Parathyroid adenoma (tissue), 2 donors: ENCODE measurements around the gene HDAC8.

Source experiments
- H2AFZ ChIP-seq: fragments of 300-600 bp; sonication (generic); one replicate; pipeline ENCODE4 v1.7.0; 2017; ENCODE audit warnings: antibody characterized with exemption, mild to moderate bottlenecking
- H3K27ac ChIP-seq: fragments of 300-600 bp; sonication (generic); one replicate; pipeline ENCODE4 v1.7.0; 2017
- H3K27me3 ChIP-seq: fragments of 300-600 bp; sonication (generic); one replicate; pipeline ENCODE4 v1.7.0; 2017; ENCODE audit warnings: low read length; ENCODE audit not compliant: control insufficient read depth, insufficient read depth
- H3K36me3 ChIP-seq: fragments of 300-600 bp; sonication (generic); one replicate; pipeline ENCODE4 v1.7.0; 2017; ENCODE audit warnings: low read length; ENCODE audit not compliant: control insufficient read depth, insufficient read depth
- H3K4me1 ChIP-seq: fragments of 300-600 bp; sonication (generic); one replicate; pipeline ENCODE4 v1.7.0; 2017; ENCODE audit warnings: control low read depth
- H3K4me2 ChIP-seq: fragments of 300-600 bp; sonication (generic); one replicate; pipeline ENCODE4 v1.7.0; 2017; ENCODE audit warnings: low read length
- H3K4me3 ChIP-seq: fragments of 300-600 bp; sonication (generic); one replicate; pipeline ENCODE4 v1.7.0; 2017; ENCODE audit warnings: low read depth, low read length
- H3K79me2 ChIP-seq: fragments of 300-600 bp; sonication (generic); one replicate; pipeline ENCODE4 v1.7.0; 2017; ENCODE audit warnings: control low read depth
- H3K9ac ChIP-seq: fragments of 300-600 bp; sonication (generic); one replicate; pipeline ENCODE4 v1.7.0; 2017; ENCODE audit warnings: mild to moderate bottlenecking
- H3K9me3 ChIP-seq: fragments of 300-600 bp; sonication (generic); one replicate; pipeline ENCODE4 v1.7.0; 2017; ENCODE audit warnings: low read length; ENCODE audit not compliant: control insufficient read depth
- TF ChIP-seq, protein P1 (sequence below): fragments of 300-600 bp; sonication (generic); IDR thresholded peaks from one replicate; pipeline ENCODE4 v1.7.0; 2017; ENCODE audit warnings: antibody characterized with exemption, mild to moderate bottlenecking
- donor health status: primary hyperparathyroidism.

The HDAC8 gene

DNA sequence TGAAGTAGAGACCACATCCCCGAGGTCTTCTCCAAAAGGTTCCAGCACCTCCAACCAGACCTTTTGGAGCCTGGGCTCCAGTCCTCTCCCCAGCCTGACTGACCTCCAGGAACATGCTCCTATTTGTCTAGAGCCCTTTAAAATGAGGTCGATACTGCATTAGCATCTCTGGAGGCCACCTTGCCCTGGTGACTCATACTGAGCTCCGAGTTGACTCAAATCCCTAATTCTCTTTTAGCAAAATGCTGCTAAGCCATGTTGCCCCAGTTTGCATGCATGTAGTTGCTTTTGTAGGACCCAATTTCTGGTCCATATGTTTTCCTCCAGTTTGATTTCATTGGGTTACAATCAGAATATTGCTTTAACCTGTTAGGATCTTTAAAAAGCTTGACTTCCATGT, 223.5 kb downstream of the HDAC8 start:
- H3K36me3 ChIP-seq = no peaks in the 10 kb centered on the region
- no peak overlapping the region for H3K4me2 ChIP-seq
- H2AFZ ChIP-seq = no peak overlapping the region
- H3K9me3 ChIP-seq = no peaks in the 10 kb centered on the region
- no peak overlapping the region for H3K9ac ChIP-seq
- no peaks in the 10 kb centered on the region for H3K79me2 ChIP-seq
- no peaks in the 10 kb centered on the region for H3K27me3 ChIP-seq
- TF ChIP-seq, protein P1, sequence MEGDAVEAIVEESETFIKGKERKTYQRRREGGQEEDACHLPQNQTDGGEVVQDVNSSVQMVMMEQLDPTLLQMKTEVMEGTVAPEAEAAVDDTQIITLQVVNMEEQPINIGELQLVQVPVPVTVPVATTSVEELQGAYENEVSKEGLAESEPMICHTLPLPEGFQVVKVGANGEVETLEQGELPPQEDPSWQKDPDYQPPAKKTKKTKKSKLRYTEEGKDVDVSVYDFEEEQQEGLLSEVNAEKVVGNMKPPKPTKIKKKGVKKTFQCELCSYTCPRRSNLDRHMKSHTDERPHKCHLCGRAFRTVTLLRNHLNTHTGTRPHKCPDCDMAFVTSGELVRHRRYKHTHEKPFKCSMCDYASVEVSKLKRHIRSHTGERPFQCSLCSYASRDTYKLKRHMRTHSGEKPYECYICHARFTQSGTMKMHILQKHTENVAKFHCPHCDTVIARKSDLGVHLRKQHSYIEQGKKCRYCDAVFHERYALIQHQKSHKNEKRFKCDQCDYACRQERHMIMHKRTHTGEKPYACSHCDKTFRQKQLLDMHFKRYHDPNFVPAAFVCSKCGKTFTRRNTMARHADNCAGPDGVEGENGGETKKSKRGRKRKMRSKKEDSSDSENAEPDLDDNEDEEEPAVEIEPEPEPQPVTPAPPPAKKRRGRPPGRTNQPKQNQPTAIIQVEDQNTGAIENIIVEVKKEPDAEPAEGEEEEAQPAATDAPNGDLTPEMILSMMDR = no peak
- no peak overlapping the region for H3K27ac ChIP-seq
- no peak overlapping the region for H3K4me3 ChIP-seq
- no peaks in the 10 kb centered on the region for H3K4me1 ChIP-seq

DNA sequence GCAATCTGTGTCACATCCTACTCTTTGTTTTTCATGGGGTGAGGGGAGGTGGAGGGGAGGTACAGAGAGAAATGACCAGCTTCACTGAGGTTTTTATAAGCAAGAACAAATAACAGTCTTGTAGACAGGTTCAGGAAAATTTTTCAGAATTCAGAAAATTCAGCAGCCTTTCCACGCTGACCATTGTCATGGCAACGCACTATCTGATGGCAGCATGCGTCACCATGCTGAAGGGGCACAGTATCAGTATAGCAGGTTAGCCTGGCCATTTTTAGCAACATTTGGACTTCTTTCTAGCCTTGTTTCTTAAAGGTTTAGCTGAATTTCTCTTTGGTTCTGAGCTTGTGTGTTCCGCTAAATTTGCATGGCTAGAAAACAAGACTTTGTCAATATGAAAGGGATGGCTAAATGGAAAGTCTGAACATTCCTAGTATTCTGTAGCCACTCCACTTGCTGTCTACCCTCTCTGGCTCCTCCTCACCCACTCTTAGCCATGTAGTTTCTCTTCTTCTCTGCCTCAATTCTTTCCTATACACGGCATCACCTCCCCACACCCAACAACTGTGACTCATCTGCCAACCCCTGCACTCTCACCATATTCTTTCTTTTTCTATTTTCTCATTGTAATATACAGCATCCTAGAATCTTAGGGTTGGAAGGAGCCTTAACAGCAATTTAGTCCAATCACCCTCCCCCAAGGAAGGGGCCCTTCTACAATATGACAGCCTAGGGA, 224.2 kb downstream of the HDAC8 start:
- Histone ChIP-seq H3K36me3 (no peaks in the 10 kb centered on the region), H3K4me1 (no peaks in the 10 kb centered on the region), H3K4me2 (no peak overlapping the region), H3K79me2 (no peaks in the 10 kb centered on the region), H3K9ac (no peak overlapping the region), H3K9me3 (no peaks in the 10 kb centered on the region), H2AFZ (no peak overlapping the region), H3K27ac (no peak overlapping the region), H3K27me3 (no peaks in the 10 kb centered on the region), H3K4me3 (no peak overlapping the region)
- TF ChIP-seq, protein P1 = no peak

DNA sequence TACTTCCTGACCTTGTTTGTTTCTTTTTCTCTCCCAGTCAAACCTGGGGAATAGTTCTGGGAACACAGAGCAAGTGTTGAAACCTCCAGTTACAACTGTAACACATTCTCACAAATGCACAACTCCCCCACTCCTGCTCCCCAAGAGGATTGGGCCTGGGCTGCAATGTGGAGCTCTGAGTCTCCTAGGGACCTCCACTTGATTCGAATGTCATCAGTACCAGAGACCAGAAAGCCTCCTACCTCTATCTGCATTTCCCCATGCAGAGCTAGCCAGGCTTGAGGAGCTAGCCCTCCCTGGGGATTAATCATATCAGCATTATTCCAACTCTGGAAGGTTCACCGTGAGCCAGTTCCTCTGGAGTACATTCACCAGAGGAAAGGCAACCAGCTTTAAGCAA, 225.3 kb downstream of the HDAC8 start:
- no peak overlapping the region for H3K4me2 ChIP-seq
- no peak overlapping the region for H3K27ac ChIP-seq
- H3K79me2 ChIP-seq = no peaks in the 10 kb centered on the region
- no peaks in the 10 kb centered on the region for H3K36me3 ChIP-seq
- H3K4me1 ChIP-seq = no peaks in the 10 kb centered on the region
- H3K9ac ChIP-seq = no peak overlapping the region
- no peak overlapping the region for H3K4me3 ChIP-seq
- H3K9me3 ChIP-seq = no peaks in the 10 kb centered on the region
- H3K27me3 ChIP-seq = no peaks in the 10 kb centered on the region
- TF ChIP-seq, protein P1 = no peak
- H2AFZ ChIP-seq = no peak overlapping the region

DNA sequence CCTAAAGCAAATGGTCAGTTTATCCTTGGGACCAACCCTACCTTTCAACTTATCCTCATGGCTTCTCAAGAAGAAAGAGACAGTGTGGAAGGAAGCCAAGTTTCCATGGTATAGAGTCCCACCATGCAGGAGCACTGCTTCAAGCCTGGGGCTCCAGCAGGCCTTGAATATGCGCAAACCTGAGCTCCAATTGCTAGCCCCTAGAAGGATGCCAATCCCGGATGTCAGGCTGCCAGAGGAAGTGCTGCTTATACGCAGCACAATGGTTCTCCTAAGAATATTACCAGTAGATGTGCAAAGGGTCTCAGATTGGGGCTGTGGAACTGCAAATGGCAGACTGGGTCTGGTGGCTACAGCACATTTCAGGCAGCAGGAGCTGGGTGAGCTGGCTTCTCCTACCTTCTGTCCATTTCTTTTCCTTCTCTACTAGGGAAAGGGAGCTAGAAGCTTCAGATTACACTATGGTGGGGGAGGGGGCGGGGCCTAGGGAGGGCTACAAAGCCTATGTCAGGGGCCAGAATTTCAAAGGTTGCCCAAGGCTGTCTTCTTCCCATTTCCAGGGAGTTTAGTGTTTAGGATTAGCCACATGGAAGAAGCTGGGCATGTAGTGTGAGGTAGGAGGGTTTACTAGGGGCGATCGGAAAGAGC, 226.2 kb downstream of the HDAC8 start:
- TF ChIP-seq, protein P1 = no peak
- Histone ChIP-seq H3K4me2 (no peak overlapping the region), H3K4me1 (no peaks in the 10 kb centered on the region), H3K9me3 (no peaks in the 10 kb centered on the region), H3K9ac (no peak overlapping the region), H2AFZ (no peak overlapping the region), H3K27ac (no peak overlapping the region), H3K79me2 (no peaks in the 10 kb centered on the region), H3K27me3 (no peaks in the 10 kb centered on the region), H3K36me3 (no peaks in the 10 kb centered on the region), H3K4me3 (no peak overlapping the region)

DNA sequence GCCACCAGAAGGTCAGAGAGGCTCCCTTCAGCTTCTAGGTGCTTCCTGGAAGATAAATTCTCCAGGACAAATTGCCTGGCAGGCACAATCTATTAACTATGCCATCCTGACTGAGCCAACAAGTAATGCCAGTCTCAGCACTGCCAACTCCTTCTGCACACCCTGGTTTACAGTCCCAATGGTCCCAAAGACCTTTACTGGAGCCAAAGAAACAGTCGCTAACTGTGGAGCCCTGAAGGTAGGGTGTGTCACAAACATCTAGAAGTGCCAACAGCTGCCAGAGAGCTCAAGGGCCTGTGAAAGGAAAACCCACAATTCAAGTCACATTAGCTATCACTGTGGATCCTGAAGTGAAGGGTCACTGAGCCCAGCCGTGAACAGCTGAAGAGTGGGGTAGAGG, 232.0 kb downstream of the HDAC8 start:
- no peaks in the 10 kb centered on the region for H3K9me3 ChIP-seq
- TF ChIP-seq, protein P1 = no peak
- no peak overlapping the region for H3K27ac ChIP-seq
- no peaks in the 10 kb centered on the region for H3K36me3 ChIP-seq
- H3K4me3 ChIP-seq = no peak overlapping the region
- no peaks in the 10 kb centered on the region for H3K27me3 ChIP-seq
- no peak overlapping the region for H3K4me2 ChIP-seq
- H3K9ac ChIP-seq = no peak overlapping the region
- H3K79me2 ChIP-seq = no peaks in the 10 kb centered on the region
- no peaks in the 10 kb centered on the region for H3K4me1 ChIP-seq
- H2AFZ ChIP-seq = no peak overlapping the region
